Neuronal stem cell (in vitro differentiated cells): Measurements from ENCODE around the gene DLG2.

ENCODE experiments used
- DNase-seq: peaks from one replicate; pipeline ENCODE4 v3.0.0-alpha.2; 2013; ENCODE audit warnings: low spot score
- H2AFZ ChIP-seq: one replicate; pipeline ENCODE4 v1.6.1; 2013; ENCODE audit warnings: mild to moderate bottlenecking, low read length, inconsistent platforms
- H2AK5ac ChIP-seq: 2 replicates; pipeline ENCODE4 v1.6.1; 2013; ENCODE audit warnings: low read depth, mild to moderate bottlenecking, inconsistent platforms, low read length, moderate library complexity, mixed read lengths
- H2BK120ac ChIP-seq: 2 replicates; pipeline ENCODE4 v1.6.1; 2013; ENCODE audit warnings: low read depth, mild to moderate bottlenecking, inconsistent platforms, low read length, moderate library complexity, mixed read lengths
- H2BK12ac ChIP-seq: one replicate; pipeline ENCODE4 v1.6.1; 2013; ENCODE audit warnings: low read length, inconsistent platforms
- H2BK15ac ChIP-seq: 2 replicates; pipeline ENCODE4 v1.6.1; 2013; ENCODE audit warnings: mild to moderate bottlenecking, low read length, inconsistent platforms, mixed read lengths
- H2BK5ac ChIP-seq: one replicate; pipeline ENCODE4 v1.6.1; 2013; ENCODE audit warnings: inconsistent platforms, mild to moderate bottlenecking, low read length, moderate library complexity
- H3K14ac ChIP-seq: one replicate; pipeline ENCODE4 v1.6.1; 2013; ENCODE audit warnings: low read length, inconsistent platforms
- H3K18ac ChIP-seq: 2 replicates; pipeline ENCODE4 v1.6.1; 2013; ENCODE audit warnings: low read length, inconsistent platforms
- H3K23ac ChIP-seq: 2 replicates; pipeline ENCODE4 v1.6.1; 2013; ENCODE audit warnings: low read depth, mild to moderate bottlenecking, mixed read lengths, low read length, inconsistent platforms; ENCODE audit not compliant: poor library complexity
- H3K27ac ChIP-seq: replicated peaks from 3 replicates; pipeline ENCODE4 v1.5.1; 2013; ENCODE audit warnings: low read length, inconsistent platforms
- H3K27me3 ChIP-seq, 3 experiments: 2 replicates each; pipeline ENCODE4 v1.6.1; 2013; ENCODE audit warnings: low read length in 3 of 3, mild to moderate bottlenecking in 2 of 3, inconsistent platforms in 1 of 3, low read depth in 1 of 3, mixed read lengths in 1 of 3, moderate library complexity in 1 of 3; ENCODE audit not compliant: control insufficient read depth in 3 of 3, insufficient read depth in 3 of 3
- H3K36me3 ChIP-seq, 2 donors: replicated peaks in 1 of 2; 2 replicates each; pipeline ENCODE4 v1.6.1; 2013; ENCODE audit warnings: low read length in 2 of 2; ENCODE audit not compliant: control insufficient read depth in 2 of 2, insufficient read depth in 2 of 2
- H3K4ac ChIP-seq: 2 replicates; pipeline ENCODE4 v1.6.1; 2013; ENCODE audit warnings: inconsistent platforms, mild to moderate bottlenecking, low read length, moderate library complexity
- H3K4me1 ChIP-seq, 2 donors: 1 replicate in 1 of 2; 2 replicates in 1 of 2; pipeline ENCODE4 v1.6.1; 2013; ENCODE audit warnings: low read length in 2 of 2, low read depth in 1 of 2; ENCODE audit not compliant: control insufficient read depth in 2 of 2, insufficient read depth in 1 of 2
- H3K4me2 ChIP-seq: one replicate; pipeline ENCODE4 v1.6.1; 2013; ENCODE audit warnings: mild to moderate bottlenecking, low read length, inconsistent platforms; ENCODE audit not compliant: insufficient read depth, poor library complexity, severe bottlenecking
- H3K4me3 ChIP-seq, 2 donors: 2 replicates each; pipeline ENCODE4 v1.5.1; 2013; ENCODE audit warnings: low read length in 2 of 2, mild to moderate bottlenecking in 2 of 2, inconsistent platforms in 1 of 2, moderate library complexity in 1 of 2
- H3K79me1 ChIP-seq: one replicate; pipeline ENCODE4 v1.6.1; 2013; ENCODE audit warnings: low read depth, mild to moderate bottlenecking, inconsistent platforms, low read length, moderate library complexity
- H3K9ac ChIP-seq: one replicate; pipeline ENCODE4 v1.6.1; 2013; ENCODE audit warnings: mild to moderate bottlenecking, low read depth, low read length, inconsistent platforms; ENCODE audit not compliant: poor library complexity
- H3K9me3 ChIP-seq, 2 donors: replicated peaks in 1 of 2; 2 replicates each; pipeline versions ENCODE3 to v1.6.1; 2013; ENCODE audit warnings: low read length in 2 of 2, mild to moderate bottlenecking in 2 of 2, inconsistent platforms in 1 of 2, low read depth in 1 of 2, mixed read lengths in 1 of 2, moderate library complexity in 1 of 2; ENCODE audit not compliant: control insufficient read depth in 2 of 2, insufficient read depth in 1 of 2
- H4K8ac ChIP-seq: one replicate; pipeline ENCODE4 v1.6.1; 2013; ENCODE audit warnings: low read depth, mild to moderate bottlenecking, inconsistent platforms, low read length, moderate library complexity
- H4K91ac ChIP-seq: one replicate; pipeline ENCODE4 v1.6.1; 2013; ENCODE audit warnings: low read length, low read depth, mild to moderate bottlenecking, inconsistent platforms; ENCODE audit not compliant: poor library complexity
- WGBS, 2 donors: extraction: QIAGEN DNeasy Blood & Tissue Kit; methylation state at CpG; one replicate each; pipeline ENCODE4 v1.1.7; 2013; ENCODE audit warnings: missing lambda C conversion rate in 2 of 2, mixed read lengths in 1 of 2; ENCODE audit not compliant: insufficient read length in 2 of 2, insufficient replicate concordance in 1 of 2; ENCODE audit errors: extremely low coverage in 2 of 2; 5-methylcytosine and 5-hydroxymethylcytosine counted together

The DLG2 gene

GRCh38 chr11:83711106-83711527 lies 1916.0 kb downstream of the DLG2 start:
- Histone ChIP-seq H3K23ac (no peak overlapping the region), H3K36me3 (no peaks in the 10 kb centered on the region), H4K91ac (no peak overlapping the region), H3K9ac (no peak overlapping the region), H3K4me3 (peak overlapping the region in 1 of 2 donors; percentile 19), H3K27ac (no peak overlapping the region), H2AFZ (no peak overlapping the region), H3K18ac (no peak overlapping the region), H2BK120ac (no peak overlapping the region), H2AK5ac (no peak overlapping the region), H3K79me1 (no peaks in the 10 kb centered on the region), H3K4ac (no peak overlapping the region), H3K27me3 (no peaks in the 10 kb centered on the region), H2BK15ac (no peak overlapping the region), H3K14ac (no peak overlapping the region), H4K8ac (no peak overlapping the region), H3K4me2 (no peak overlapping the region), H3K4me1 (peaks cover 0 to 2% of the 10 kb centered on the region in 2 donors), H2BK12ac (no peak overlapping the region), H2BK5ac (no peak overlapping the region), H3K9me3 (no peaks in the 10 kb centered on the region)
- WGBS, 2 donors, result no CpG with 5 or more reads among the region's 5 CpGs
- DNase-seq, result no peak

GRCh38 chr11:83709434-83709833 lies 1917.7 kb downstream of the DLG2 start:
- H2BK12ac ChIP-seq, result no peak overlapping the region
- no peak overlapping the region for H2BK5ac ChIP-seq
- no peaks in the 10 kb centered on the region for H3K27me3 ChIP-seq
- H2BK15ac ChIP-seq, result no peak overlapping the region
- H3K14ac ChIP-seq, result no peak overlapping the region
- DNase-seq, result no peak
- H3K36me3 ChIP-seq, result no peaks in the 10 kb centered on the region
- H3K79me1 ChIP-seq, result no peaks in the 10 kb centered on the region
- no peak overlapping the region for H4K8ac ChIP-seq
- H3K18ac ChIP-seq, result no peak overlapping the region
- H4K91ac ChIP-seq, result no peak overlapping the region
- H2AFZ ChIP-seq, result no peak overlapping the region
- no peak overlapping the region for H3K4ac ChIP-seq
- no peak overlapping the region for H3K4me3 ChIP-seq
- no peak overlapping the region for H3K27ac ChIP-seq
- H3K23ac ChIP-seq, result no peak overlapping the region
- H3K4me2 ChIP-seq, result no peak overlapping the region
- no peaks in the 10 kb centered on the region for H3K9me3 ChIP-seq
- H3K9ac ChIP-seq, result no peak overlapping the region
- H3K4me1 ChIP-seq, result peaks cover 0 to 2% of the 10 kb centered on the region in 2 donors
- no peak overlapping the region for H2AK5ac ChIP-seq
- H2BK120ac ChIP-seq, result no peak overlapping the region

- Histone ChIP-seq H3K27ac (no peak overlapping the region), H3K27me3 (no peaks in the 10 kb centered on the region), H4K91ac (no peak overlapping the region), H3K9ac (no peak overlapping the region), H3K4me3 (no peak overlapping the region), H3K4me1 (peaks cover 0 to 2% of the 10 kb centered on the region in 2 donors), H2BK120ac (no peak overlapping the region), H3K18ac (no peak overlapping the region), H2AK5ac (no peak overlapping the region), H3K23ac (no peak overlapping the region), H2BK12ac (no peak overlapping the region), H3K9me3 (no peaks in the 10 kb centered on the region), H2BK5ac (no peak overlapping the region), H3K4me2 (no peak overlapping the region), H2BK15ac (no peak overlapping the region), H2AFZ (no peak overlapping the region), H3K79me1 (no peaks in the 10 kb centered on the region), H3K4ac (no peak overlapping the region), H4K8ac (no peak overlapping the region), H3K36me3 (no peaks in the 10 kb centered on the region), H3K14ac (no peak overlapping the region)
- WGBS, 2 donors, result no CpG with 5 or more reads among the region's 6 CpGs
- no peak for DNase-seq
Observed at GRCh38 chr11:83706566-83706965, 1920.6 kb downstream of the DLG2 start.

- Histone ChIP-seq H2BK5ac (no peak overlapping the region), H3K36me3 (no peaks in the 10 kb centered on the region), H2BK120ac (no peak overlapping the region), H3K23ac (no peak overlapping the region), H2AFZ (no peak overlapping the region), H3K4me1 (no peaks in the 10 kb centered on the region), H3K79me1 (no peaks in the 10 kb centered on the region), H3K4ac (no peak overlapping the region), H2AK5ac (no peak overlapping the region), H3K4me3 (no peak overlapping the region), H3K14ac (no peak overlapping the region), H3K18ac (no peak overlapping the region), H3K27me3 (no peaks in the 10 kb centered on the region), H3K9ac (no peak overlapping the region), H3K4me2 (no peak overlapping the region), H4K8ac (no peak overlapping the region), H3K27ac (no peak overlapping the region), H2BK15ac (no peak overlapping the region), H2BK12ac (no peak overlapping the region), H4K91ac (no peak overlapping the region), H3K9me3 (no peaks in the 10 kb centered on the region)
- no peak for DNase-seq
- WGBS, 2 donors, result no CpG with 5 or more reads among the region's 2 CpGs
Observed at GRCh38 chr11:83702796-83703195, 1924.3 kb downstream of the DLG2 start.
